ENCODE data around the gene COL7A1. TPM values are rescaled to one million over a fixed set of nuclear protein-coding genes. Genes with fewer than 3 reads are reported as not detected.
A peak's percentile ranks its signal among the peaks of the same experiment; 100 is the strongest.
"Not testable (repeated sequence)": the region's sequence is repeated elsewhere in the genome, so short reads cannot be mapped to it uniquely, and the experiment has no call there.

The COL7A1 gene
- polyA plus RNA-seq, 1 donor: 121 TPM

GRCh38 chr3:48555231-48555948 lies 39.7 kb downstream of the COL7A1 start:
- no peaks in the 10 kb centered on the region for H3K27me3 ChIP-seq (ENCODE audit: control insufficient read depth, insufficient read depth, low read length)
- H3K27ac ChIP-seq (ENCODE audit: low read length): peak overlapping the region; percentile 2
- 90% methylated on average over 2 of the region's 10 CpGs for WGBS (ENCODE audit: insufficient coverage, low lambda C conversion rate)

DNA sequence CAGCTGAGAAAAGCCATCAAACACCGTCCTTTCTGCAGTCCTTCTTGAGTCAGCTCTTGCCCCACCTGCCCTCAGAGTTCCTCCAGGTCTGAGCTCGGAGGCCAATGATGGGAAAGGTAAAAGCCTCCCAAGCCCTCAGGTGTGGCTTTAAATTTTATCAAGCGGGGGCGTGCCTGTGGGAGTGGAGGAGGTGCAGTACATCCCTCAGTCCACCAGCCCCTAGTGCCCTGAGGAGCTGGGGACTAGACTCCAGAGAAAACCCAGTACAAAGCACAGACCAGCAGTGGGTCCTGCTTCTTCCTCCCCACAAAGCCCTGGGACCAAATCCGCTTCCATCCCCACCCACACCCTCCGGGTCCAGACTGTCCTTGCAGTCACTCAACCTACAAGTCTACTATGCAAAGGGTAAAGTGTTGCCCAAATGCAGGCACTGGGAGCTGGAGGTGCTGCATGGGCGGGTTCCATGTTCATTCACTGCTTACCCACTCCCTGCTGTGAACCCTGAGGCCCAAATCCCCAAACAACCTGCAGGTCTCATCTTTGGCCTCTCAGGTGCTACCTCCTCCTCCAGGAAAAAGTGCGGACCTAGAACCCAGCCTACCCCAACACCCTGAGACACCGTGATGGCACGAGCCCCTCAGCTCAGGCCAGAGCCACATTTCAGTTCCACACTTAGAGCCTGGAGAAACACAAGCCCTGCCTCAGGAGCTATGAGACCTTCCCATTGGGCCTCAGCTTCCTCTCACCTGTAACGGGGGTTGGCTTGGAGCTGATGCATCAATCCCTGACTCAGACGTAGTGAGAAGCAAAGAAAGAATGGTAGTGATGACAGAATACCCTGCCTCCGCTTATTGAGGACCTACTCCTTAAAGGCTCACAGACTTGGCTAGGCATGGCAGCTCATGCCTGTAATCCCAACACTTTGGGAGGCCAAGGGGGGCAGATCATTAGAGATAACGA lies 41.0 kb downstream of the COL7A1 start:
- H3K9me3 ChIP-seq (ENCODE audit: control insufficient read depth, low read depth, low read length): no peaks in the 10 kb centered on the region
- DNase-seq: no peak
- H3K27ac ChIP-seq (ENCODE audit: low read length): peak overlapping the region; percentile 74
- H3K27me3 ChIP-seq (ENCODE audit: control insufficient read depth, insufficient read depth, low read length): no peaks in the 10 kb centered on the region
- 92% methylated on average over 2 of the region's 14 CpGs for WGBS (ENCODE audit: insufficient coverage, low lambda C conversion rate)
- H3K36me3 ChIP-seq (ENCODE audit: control insufficient read depth, insufficient read depth, low read length): peaks cover 4% of the 10 kb centered on the region
- H3K4me3 ChIP-seq (ENCODE audit: low read length): no peak overlapping the region
- H3K4me1 ChIP-seq (ENCODE audit: control insufficient read depth, insufficient read depth, low read length): peaks cover 37% of the 10 kb centered on the region

More at GRCh38 chr3:48555231-48555948, 39.7 kb downstream of the COL7A1 start:
- H3K9me3 ChIP-seq (ENCODE audit: control insufficient read depth, low read depth, low read length): no peaks in the 10 kb centered on the region
- peak overlapping the region; percentile 63 for H3K4me3 ChIP-seq (ENCODE audit: low read length)
- H3K4me1 ChIP-seq (ENCODE audit: control insufficient read depth, insufficient read depth, low read length): peaks cover 37% of the 10 kb centered on the region
- H3K36me3 ChIP-seq (ENCODE audit: control insufficient read depth, insufficient read depth, low read length): no peaks in the 10 kb centered on the region
- DNase-seq: no peak

DNA sequence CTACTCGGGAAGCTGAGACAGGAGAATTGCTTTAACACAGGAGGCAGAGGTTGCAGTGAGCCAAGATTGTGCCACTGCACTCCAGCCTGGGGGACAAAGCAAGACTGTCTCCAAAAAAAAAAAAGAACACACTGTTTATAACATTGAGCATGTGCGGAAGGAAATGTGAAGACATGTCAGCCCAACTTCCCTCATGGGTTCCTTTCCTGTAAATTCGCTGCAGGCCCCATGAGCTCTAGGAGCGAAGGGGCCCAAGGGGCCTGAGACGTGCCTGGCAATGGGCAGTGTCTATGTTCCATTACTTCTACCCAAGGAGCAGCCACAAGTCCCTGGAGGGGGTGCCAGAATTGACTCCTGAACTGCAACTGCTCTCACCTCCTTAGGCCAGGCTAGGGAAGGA lies 41.8 kb downstream of the COL7A1 start:
- no CpG with 5 or more reads among the region's 5 CpGs for WGBS (ENCODE audit: insufficient coverage, low lambda C conversion rate)
- Histone ChIP-seq H3K36me3 (ENCODE audit: control insufficient read depth, insufficient read depth, low read length) (peaks cover 5% of the 10 kb centered on the region), H3K9me3 (ENCODE audit: control insufficient read depth, low read depth, low read length) (no peaks in the 10 kb centered on the region), H3K4me3 (ENCODE audit: low read length) (no peak overlapping the region), H3K4me1 (ENCODE audit: control insufficient read depth, insufficient read depth, low read length) (peaks cover 37% of the 10 kb centered on the region), H3K27me3 (ENCODE audit: control insufficient read depth, insufficient read depth, low read length) (no peaks in the 10 kb centered on the region), H3K27ac (ENCODE audit: low read length) (peak overlapping the region; percentile 74)
- DNase-seq: no peak

GRCh38 chr3:48552111-48552951 lies 42.8 kb downstream of the COL7A1 start:
- no CpG with 5 or more reads among the region's 14 CpGs for WGBS (ENCODE audit: insufficient coverage, low lambda C conversion rate)

GRCh38 chr3:48551651-48552050 lies 43.5 kb downstream of the COL7A1 start:
- DNase-seq; H3K27me3 ChIP-seq (ENCODE audit: control insufficient read depth, insufficient read depth, low read length); H3K4me3 ChIP-seq (ENCODE audit: low read length); H3K9me3 ChIP-seq (ENCODE audit: control insufficient read depth, low read depth, low read length): not testable (repeated sequence)
- H3K36me3 ChIP-seq (ENCODE audit: control insufficient read depth, insufficient read depth, low read length): peaks cover 14% of the 10 kb centered on the region
- WGBS (ENCODE audit: insufficient coverage, low lambda C conversion rate): no CpG with 5 or more reads among the region's 7 CpGs
- H3K4me1 ChIP-seq (ENCODE audit: control insufficient read depth, insufficient read depth, low read length): peaks cover 34% of the 10 kb centered on the region
- H3K27ac ChIP-seq (ENCODE audit: low read length): peak overlapping the region; percentile 74

More at GRCh38 chr3:48552111-48552951, 42.8 kb downstream of the COL7A1 start:
- Histone ChIP-seq H3K27me3 (ENCODE audit: control insufficient read depth, insufficient read depth, low read length) (no peaks in the 10 kb centered on the region), H3K36me3 (ENCODE audit: control insufficient read depth, insufficient read depth, low read length) (peaks cover 10% of the 10 kb centered on the region), H3K4me3 (ENCODE audit: low read length) (no peak overlapping the region), H3K27ac (ENCODE audit: low read length) (peak overlapping the region; percentile 74), H3K9me3 (ENCODE audit: control insufficient read depth, low read depth, low read length) (no peaks in the 10 kb centered on the region), H3K4me1 (ENCODE audit: control insufficient read depth, insufficient read depth, low read length) (peaks cover 37% of the 10 kb centered on the region)
- DNase-seq: peak in 1 of 2 donors; percentile 32

DNA sequence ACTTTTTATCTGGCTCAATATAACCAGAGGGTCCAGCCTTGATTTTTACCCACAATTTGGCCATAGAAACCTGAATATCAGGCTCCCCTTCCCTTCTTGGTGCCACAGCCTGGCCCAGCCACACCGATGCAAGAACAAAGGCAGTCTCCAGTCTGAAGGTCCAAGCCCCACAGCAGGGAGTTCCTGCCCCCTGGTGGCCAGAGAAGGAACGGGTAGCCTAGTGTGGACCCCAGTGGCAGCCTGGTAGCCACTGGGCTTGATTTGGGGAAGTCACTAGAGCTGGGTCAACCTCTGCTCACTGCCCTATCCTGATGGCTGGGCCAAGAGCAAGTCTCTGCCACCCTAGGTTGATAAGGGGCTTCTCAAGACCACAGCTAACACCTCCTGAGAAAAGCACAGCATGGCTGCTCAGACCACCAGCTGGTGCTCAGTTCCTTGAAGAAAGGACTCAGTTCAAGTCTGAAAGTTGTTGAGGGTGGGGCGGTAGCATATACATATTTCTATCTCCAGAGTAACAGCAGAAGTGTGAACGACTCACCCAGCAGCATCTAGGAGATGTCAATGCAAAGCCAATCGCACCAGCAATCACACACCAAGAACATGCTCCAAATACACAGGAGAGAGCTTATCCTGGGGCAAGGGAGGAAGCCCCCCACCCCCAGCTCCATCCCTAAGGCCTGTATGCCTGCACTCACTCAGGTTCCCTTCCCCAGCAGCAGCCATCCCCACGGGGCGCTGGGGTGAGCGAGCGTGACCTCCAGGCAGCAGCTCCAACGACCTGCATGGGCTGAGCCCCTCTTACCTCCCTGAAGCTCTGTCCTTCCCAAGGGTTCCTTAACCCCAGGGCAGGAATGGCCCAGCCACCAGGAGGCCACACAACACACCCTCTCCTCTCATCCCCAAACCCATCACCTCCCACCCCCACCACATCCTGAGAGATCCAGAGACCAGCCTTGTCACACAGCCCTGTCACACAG lies 46.1 kb downstream of the COL7A1 start:
- H3K36me3 ChIP-seq (ENCODE audit: control insufficient read depth, insufficient read depth, low read length): peaks cover 15% of the 10 kb centered on the region
- H3K9me3 ChIP-seq (ENCODE audit: control insufficient read depth, low read depth, low read length): no peaks in the 10 kb centered on the region
- no CpG with 5 or more reads among the region's 10 CpGs for WGBS (ENCODE audit: insufficient coverage, low lambda C conversion rate)
- H3K4me1 ChIP-seq (ENCODE audit: control insufficient read depth, insufficient read depth, low read length): peaks cover 20% of the 10 kb centered on the region
- H3K27ac ChIP-seq (ENCODE audit: low read length): no peak overlapping the region
- H3K4me3 ChIP-seq (ENCODE audit: low read length): no peak overlapping the region
- H3K27me3 ChIP-seq (ENCODE audit: control insufficient read depth, insufficient read depth, low read length): no peaks in the 10 kb centered on the region
- peak; percentile 55 to 61 for DNase-seq

GRCh38 chr3:48548126-48548525 lies 47.0 kb downstream of the COL7A1 start:
- no peak for DNase-seq
- WGBS (ENCODE audit: insufficient coverage, low lambda C conversion rate): no CpG with 5 or more reads among the region's 5 CpGs
- Histone ChIP-seq H3K27ac (ENCODE audit: low read length) (no peak overlapping the region), H3K27me3 (ENCODE audit: control insufficient read depth, insufficient read depth, low read length) (no peaks in the 10 kb centered on the region), H3K4me1 (ENCODE audit: control insufficient read depth, insufficient read depth, low read length) (peaks cover 12% of the 10 kb centered on the region), H3K36me3 (ENCODE audit: control insufficient read depth, insufficient read depth, low read length) (peaks cover 15% of the 10 kb centered on the region), H3K4me3 (ENCODE audit: low read length) (no peak overlapping the region), H3K9me3 (ENCODE audit: control insufficient read depth, low read depth, low read length) (no peaks in the 10 kb centered on the region)

DNA sequence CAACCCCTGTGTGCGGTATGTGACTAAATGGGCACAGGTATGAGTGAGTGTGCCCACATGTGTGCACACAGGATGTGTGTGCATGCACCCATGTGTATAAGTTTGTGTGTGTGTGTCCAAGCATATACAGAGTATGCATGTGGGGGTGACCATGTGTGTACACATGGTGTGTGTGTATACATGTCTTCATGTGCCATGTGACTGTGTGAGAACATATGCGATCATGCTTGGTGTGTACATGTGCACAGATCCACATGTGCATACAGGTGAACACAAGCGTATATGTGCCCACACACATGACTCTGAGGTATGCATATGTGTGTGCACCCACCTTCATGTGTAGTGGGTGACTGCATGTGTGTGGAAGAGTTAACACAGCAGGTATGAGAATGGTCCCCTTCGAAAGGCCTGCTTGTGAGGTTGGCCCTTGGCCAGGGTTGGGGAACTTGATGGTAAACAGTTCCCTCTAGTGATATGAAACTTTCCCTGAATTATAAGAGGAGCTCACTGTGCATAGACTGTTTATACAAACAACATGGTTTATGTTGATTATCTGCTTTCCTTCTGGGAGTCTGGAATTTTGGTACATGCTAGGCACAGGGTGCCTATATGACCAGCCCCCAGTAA lies 48.8 kb downstream of the COL7A1 start:
- Histone ChIP-seq H3K36me3 (ENCODE audit: control insufficient read depth, insufficient read depth, low read length) (peaks cover 18% of the 10 kb centered on the region), H3K4me3 (ENCODE audit: low read length) (no peak overlapping the region), H3K27me3 (ENCODE audit: control insufficient read depth, insufficient read depth, low read length) (no peaks in the 10 kb centered on the region), H3K27ac (ENCODE audit: low read length) (no peak overlapping the region), H3K4me1 (ENCODE audit: control insufficient read depth, insufficient read depth, low read length) (no peaks in the 10 kb centered on the region), H3K9me3 (ENCODE audit: control insufficient read depth, low read depth, low read length) (no peaks in the 10 kb centered on the region)
- WGBS (ENCODE audit: insufficient coverage, low lambda C conversion rate): no CpG with 5 or more reads among the region's 4 CpGs
- no peak for DNase-seq

DNA sequence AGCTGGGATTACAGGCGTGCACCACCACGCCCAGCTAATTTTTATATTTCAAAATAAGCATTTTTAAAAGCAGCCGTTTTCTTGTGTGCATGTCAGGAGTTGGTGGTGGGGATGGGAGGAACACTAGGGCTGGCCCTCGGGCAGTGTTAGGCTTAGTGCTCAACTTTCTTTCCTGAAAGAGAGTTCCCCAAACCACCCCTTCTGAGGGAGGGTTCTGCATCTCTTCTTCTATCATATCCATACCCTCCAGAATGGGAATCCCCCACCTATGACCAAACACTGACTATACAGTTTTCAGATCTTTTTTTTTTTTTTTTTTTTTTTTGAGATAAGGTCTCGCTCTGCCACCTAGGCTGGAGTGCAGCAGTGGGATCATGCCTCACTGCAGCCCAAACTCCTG lies 51.0 kb downstream of the COL7A1 start:
- Histone ChIP-seq H3K27me3 (ENCODE audit: control insufficient read depth, insufficient read depth, low read length) (no peaks in the 10 kb centered on the region), H3K4me3 (ENCODE audit: low read length) (no peak overlapping the region), H3K36me3 (ENCODE audit: control insufficient read depth, insufficient read depth, low read length) (peaks cover 19% of the 10 kb centered on the region), H3K9me3 (ENCODE audit: control insufficient read depth, low read depth, low read length) (no peaks in the 10 kb centered on the region), H3K27ac (ENCODE audit: low read length) (no peak overlapping the region), H3K4me1 (ENCODE audit: control insufficient read depth, insufficient read depth, low read length) (no peaks in the 10 kb centered on the region)
- no peak for DNase-seq
- WGBS (ENCODE audit: insufficient coverage, low lambda C conversion rate): no CpG with 5 or more reads among the region's 5 CpGs

All from large intestine (tissue), 3 donors.